HG03575 (cell line): Measurements from ENCODE around the gene HMCN2.

Experiments used
- ATAC-seq: cut with Tn5 transposase; IDR thresholded peaks from one replicate; pipeline ENCODE4 v1.9.1; 2021; ENCODE audit not compliant: unreplicated experiment, insufficient number of reproducible peaks, low FRiP score; ENCODE audit errors: extremely low read depth

Gene HMCN2

GRCh38 chr9:130482463-130482862 is 216.9 kb downstream of the HMCN2 start:
- no peak for ATAC-seq

DNA sequence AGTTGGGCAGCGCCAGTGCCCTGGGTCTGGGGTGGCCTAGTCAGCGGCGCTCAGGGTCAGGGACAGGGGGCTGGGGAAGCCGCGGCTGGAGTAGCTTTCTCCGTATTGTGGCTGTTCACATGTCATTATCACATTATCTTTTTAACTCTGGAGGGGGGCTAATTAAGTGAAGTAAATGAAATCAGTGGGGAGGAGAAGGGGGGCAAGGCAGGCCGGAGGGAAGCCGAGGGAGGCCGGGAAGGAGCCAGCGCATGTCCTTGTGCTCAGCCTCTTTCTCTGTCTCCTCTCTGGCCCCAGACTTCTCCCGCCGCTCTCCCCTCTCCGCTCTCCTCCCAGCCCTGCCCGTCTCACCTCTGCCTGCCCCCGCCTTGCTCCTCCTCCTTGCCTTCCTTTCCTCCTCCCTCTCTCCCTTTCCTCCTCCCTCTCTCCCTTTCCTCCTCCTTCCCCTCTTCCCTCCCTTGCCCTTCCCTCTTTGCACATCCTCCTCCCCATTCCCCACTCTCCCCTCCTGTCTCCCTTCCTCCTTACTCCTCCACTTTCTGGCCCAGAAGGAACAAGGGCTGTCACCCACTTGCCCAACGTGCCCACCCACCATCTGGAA is 217.9 kb downstream of the HMCN2 start:
- no peak for ATAC-seq
